ENCODE measurements around the gene STK26.

GRCh38 chrX:132001127-132001526 is 22.0 kb upstream of the STK26 start:
- TF ChIP-seq CTCF (IDR thresholded peaks at IDR 0.05), result no peak
- no peak for TF ChIP-seq POLR2A (IDR thresholded peaks at IDR 0.05)

Measured in uterus (tissue), 2 donors.